GM21528 (cell line): Measurements from ENCODE around the gene RPN1.
A peak's percentile ranks its signal among the peaks of the same experiment; 100 is the strongest.
"Not testable (repeated sequence)": the region's sequence is repeated elsewhere in the genome, so short reads cannot be mapped to it uniquely, and the experiment has no call there.

Experiments used
- ATAC-seq: cut with Tn5 transposase; IDR thresholded peaks from one replicate; pipeline ENCODE4 v1.9.1; 2021; ENCODE audit warnings: mild to moderate bottlenecking, moderate library complexity; ENCODE audit not compliant: unreplicated experiment, low FRiP score

Gene RPN1

DNA sequence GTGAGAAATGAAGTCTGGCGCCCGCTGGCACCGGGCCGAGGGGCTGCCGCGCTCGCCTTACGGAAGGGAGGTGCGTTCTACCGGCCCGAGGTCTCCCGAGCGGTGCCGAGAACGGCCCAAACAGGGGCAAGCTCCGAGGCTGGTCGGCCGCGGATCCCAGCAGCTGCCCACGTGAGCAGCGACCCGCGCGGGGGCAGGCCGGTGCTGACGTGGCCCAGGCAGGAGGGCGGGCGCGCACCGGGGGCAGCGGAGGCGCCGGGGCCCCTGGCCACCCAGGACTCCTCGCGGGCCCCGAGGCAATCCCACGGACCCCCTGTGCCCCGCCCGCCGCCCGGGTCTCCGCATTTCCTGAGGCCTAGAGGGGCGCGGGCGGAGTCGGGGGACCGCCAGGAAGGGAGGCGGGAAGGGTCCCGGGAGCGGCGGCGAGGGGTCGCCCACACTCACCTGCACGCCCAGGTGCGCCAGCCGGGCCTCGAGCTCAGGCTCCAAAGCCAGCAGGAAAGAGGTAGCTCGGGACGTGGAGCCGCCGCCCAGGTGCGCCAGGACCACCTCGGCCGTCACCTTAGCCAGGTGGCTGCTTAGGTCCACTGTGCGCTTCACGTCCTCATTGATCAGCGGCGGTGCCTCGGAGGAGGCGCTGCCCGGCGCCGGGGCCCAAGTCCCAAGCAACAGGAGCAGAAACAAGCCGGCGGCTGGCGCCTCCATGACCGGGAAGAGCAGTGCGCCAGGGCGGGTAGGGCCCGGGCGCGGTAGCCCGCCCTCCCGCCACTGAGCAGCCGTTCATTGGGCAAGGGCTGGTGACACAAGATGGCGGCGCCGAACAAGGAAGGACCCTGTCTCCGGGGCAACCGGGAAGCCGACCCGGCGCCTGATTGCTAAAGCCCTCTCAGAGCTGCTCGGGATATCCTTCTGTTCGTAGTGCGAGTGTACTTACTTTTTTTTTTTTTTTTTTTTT, at the start of gene RPN1:
RPN1 (minus strand) TSS at position 723 of the 955 bp plus-strand sequence; CDS start at position 705, 18 bp downstream.
- peak; percentile 91 for ATAC-seq

DNA sequence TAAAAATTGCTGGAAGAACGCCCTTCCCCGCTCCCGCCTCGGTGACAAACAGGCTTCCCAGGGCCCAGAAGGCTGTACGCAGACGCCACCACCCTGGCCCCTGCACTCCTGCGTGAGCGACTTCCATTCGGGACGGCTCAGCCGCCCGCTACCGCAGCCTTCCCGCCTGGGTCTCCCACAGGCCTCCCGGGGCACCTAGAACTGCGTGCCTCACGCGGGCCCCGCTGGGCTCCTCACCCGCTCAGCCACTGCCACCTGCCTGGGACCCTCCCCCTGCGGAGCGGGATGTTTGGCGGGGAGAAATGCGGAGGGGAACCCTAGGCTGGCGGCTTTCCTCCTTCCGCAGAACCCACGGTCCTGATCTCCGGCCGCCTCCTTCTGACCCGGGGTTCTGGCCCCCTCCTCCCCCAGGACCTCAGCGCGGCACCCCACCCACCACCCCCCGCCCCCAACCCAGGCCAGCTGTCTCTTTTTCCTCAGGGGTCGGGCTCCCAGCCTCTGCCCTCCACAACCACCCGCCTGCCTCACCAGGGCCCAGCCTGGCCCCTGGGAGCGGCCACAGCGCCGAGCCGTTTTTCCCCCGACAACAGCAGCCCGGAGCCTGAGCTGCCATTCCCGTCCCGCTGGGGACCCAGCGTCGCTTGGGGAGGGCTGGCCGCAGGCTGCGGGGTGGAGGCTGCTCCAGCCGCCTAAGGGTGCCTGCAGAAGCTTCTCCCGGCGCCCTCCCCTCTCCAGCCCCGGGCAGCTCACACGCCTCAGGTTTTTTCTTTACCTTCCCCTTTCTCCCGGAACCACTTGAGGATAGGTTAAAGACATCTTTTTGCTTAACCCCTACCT, 47.8 kb upstream of the RPN1 start:
- no peak for ATAC-seq

GRCh38 chr3:128697341-128697740, 46.7 kb upstream of the RPN1 start:
- ATAC-seq: no peak

DNA sequence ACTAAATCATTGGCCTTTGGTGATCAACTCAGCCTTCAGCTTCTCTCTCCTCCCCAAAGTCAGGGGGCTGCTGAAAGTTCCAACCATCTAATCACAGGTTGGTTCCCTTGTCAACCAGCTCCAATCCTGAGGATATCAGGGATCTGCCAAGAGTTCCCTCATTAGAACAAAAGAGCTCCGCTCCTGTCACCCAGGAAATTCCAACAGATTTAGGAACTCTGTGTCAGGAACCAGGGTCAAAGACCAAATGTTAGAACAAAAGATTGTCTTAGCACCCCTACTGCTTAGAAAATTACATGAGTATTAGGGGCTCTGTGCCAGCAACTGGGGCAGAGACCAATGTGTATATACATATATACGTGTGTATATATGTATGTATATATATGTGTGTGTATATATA, 43.1 kb upstream of the RPN1 start:
- ATAC-seq: no peak

DNA sequence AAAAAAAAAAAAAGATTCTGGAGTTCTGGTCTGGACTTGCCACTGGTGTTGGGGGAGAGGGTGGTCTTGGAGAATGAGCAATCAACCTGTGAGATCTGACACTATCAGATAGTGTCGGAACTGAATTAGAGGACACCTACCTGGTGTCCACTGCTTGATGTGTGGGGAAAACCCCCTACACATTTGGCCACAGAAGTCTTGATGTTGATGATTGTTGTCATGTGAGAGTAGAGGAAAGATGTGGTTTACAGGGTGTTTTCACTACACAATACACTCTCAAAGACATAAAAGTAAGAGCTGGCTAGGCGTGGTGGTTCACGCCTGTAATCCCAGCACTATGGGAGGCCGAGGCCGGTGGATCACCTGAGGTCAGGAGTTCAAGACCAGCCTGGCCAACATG, 38.4 kb upstream of the RPN1 start:
- no peak for ATAC-seq

GRCh38 chr3:128686465-128686864, 35.8 kb upstream of the RPN1 start:
- no peak for ATAC-seq

GRCh38 chr3:128684986-128685726, 34.5 kb upstream of the RPN1 start:
- no peak for ATAC-seq

DNA sequence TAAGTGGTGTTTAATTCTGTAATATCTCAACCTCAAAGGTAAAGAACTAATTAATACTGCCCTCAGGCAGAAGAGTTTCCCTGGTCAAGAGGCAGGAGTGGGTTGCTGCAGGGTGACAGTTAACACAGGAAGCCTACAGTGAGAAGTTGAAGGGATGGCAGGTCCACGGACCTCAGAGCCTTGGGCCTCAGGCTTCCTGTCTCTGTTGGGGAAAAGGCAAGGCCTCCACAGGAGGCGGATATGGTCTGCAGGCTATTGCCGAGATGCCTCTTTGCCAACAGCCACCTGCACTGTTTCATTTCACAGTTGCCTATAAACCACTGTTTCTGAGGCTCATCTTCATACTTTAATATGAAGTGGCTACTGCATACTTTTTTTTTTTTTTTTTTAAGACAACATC, 33.3 kb upstream of the RPN1 start:
- no peak for ATAC-seq

GRCh38 chr3:128681369-128681829, 30.8 kb upstream of the RPN1 start:
- no peak for ATAC-seq

GRCh38 chr3:128680603-128681368, 30.2 kb upstream of the RPN1 start:
- peak; percentile 94 for ATAC-seq

GRCh38 chr3:128679338-128679737, 28.7 kb upstream of the RPN1 start:
- no peak for ATAC-seq

DNA sequence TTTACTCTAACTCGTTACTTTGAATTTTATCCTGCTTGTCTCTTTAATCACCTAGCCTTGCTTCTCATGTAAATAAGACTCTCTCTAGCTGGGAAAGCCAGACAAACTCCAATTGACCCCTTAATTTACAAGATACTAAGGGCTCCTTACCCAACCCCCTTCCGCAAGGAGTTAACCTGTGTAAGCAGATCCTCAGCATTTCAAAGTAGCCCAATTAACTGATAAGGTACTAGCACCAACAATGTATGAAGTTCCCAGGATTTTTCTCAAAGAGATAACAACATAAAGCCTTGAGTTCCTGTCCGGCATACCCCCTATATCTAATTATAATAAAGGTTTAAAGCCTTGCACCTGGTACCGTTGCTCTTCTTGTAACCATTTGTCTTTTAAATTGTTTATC, 25.2 kb upstream of the RPN1 start:
- ATAC-seq: not testable (repeated sequence)

GRCh38 chr3:128674161-128674784, 23.7 kb upstream of the RPN1 start:
- no peak for ATAC-seq

DNA sequence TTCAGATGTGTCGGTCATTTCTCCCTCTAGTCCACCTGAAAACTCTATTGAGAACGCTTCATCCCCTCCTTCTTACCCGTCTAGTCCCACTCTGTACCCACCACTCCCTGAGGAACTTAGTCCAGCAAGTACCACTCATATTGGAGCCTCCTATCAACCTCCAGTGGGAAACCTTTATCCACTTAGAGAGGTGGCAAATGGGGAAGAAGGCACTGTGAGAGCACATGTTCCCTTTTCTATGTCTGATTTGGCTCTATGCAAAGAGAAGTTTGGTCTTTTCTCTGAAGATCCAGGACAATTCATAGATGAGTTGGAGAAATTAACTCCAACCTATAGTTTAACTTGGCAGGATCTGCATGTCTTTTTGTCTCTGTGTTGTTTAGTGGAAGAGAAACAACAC, 17.0 kb upstream of the RPN1 start:
- no peak for ATAC-seq

DNA sequence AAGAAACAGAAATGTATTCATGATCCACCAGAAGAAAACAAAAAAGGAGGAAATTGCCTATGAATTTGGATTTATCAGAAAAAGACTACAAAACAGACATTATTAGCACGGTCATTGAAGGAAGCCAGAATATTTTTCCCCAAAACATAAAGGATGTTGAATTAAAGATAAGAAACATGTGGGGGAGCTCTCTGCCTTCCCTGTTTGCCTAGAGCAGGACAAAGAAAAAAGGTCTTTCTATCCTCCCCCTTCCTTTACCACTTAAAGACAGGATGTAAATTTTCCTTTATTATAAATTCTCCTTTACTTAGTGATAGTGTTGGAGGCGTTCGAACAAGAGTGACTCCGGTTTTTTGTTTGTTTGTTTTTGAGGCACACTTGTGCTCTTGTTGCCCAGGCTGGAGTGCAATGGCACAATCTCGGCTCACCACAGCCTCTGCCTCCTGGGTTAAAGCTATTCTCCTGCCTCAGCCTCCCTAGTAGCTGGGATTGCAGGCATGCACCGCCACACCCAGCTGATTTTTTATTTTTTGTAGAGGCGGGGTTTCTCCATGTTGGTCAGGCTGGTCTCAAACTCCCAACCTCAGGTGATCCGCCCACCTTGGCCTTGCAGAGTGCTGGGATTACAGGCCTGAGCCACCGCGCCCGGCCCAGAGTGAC, 14.9 kb upstream of the RPN1 start:
- ATAC-seq: no peak

- ATAC-seq: no peak
Measured at GRCh38 chr3:128663151-128663550, 12.5 kb upstream of the RPN1 start.

- no peak for ATAC-seq
Measured at GRCh38 chr3:128655531-128655930, 4.9 kb upstream of the RPN1 start.

DNA sequence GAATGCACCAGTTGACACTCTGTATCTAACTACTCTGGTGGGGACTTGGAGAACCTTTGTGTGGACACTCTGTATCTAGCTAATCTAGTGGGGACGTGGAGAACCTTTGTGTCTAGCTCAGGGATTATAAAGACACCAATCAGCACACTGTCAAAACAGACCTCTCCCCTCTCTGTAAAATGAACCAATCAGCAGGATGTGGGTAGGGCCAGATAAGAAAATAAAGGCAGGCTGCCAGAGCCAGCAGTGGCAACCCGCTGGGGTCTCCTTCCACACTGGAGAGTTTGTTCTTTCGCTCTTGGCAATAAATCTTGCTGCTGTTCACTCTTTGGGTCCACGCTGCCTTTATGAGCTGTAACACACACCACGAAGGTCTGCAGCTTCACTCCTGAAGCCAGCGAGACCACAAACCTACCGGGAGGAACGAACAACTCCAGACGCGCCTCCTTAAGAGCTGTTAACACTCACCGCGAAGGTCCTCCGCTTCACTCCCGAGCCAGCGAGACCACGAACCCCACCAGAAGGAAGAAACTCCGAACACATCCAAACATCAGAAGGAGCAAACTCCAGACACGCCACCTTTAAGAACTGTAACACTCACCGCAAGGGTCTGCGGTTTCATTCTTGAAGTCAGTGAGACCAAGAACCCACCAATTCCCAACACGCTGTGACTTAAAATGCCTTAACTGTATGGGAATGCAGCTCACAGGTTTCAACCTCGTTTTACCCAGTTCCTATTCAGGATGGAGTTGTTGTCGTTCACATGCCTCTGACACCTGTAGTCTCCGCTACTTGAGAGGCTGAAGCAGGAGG, 3.6 kb upstream of the RPN1 start:
- not testable (repeated sequence) for ATAC-seq
